ENCODE results near the gene PXT1.

The PXT1 gene

DNA sequence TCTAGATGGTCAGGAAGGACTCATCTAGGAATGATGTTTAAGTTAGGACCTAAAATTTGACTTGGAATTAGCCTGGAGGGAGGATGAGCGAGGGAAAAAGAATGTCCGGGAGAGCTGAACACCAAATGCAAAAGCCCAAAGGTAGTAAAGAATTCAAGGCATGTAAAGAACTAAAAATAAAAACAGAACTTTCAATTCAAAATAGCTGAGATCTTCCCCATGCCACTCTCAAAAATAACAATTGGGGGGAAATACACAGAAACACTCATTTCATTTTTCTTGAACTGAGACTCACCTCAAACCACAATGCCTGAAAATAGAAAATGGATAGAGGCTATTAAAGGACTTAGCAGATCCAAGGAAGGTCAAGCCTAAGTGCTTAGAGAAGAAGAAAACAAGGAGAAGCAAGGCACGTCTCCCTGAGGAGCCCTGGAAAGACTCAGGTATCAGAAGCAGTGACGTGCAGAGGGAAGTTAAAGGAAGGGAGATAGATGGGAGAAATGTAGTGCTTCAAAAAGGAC, 10.4 kb downstream of the PXT1 start:
- TF ChIP-seq, protein P1, sequence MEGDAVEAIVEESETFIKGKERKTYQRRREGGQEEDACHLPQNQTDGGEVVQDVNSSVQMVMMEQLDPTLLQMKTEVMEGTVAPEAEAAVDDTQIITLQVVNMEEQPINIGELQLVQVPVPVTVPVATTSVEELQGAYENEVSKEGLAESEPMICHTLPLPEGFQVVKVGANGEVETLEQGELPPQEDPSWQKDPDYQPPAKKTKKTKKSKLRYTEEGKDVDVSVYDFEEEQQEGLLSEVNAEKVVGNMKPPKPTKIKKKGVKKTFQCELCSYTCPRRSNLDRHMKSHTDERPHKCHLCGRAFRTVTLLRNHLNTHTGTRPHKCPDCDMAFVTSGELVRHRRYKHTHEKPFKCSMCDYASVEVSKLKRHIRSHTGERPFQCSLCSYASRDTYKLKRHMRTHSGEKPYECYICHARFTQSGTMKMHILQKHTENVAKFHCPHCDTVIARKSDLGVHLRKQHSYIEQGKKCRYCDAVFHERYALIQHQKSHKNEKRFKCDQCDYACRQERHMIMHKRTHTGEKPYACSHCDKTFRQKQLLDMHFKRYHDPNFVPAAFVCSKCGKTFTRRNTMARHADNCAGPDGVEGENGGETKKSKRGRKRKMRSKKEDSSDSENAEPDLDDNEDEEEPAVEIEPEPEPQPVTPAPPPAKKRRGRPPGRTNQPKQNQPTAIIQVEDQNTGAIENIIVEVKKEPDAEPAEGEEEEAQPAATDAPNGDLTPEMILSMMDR (IDR thresholded peaks at IDR 0.05; ENCODE audit: insufficient read depth, low read length) = no peak
- TF ChIP-seq POLR2AphosphoS5 (IDR thresholded peaks at IDR 0.05; ENCODE audit: low read depth) (no peak), SPI1 (IDR thresholded peaks at IDR 0.05; ENCODE audit: borderline replicate concordance, low read depth) (no peak), GABPA (IDR thresholded peaks at IDR 0.05; ENCODE audit: low read depth) (no peak)
- TF ChIP-seq, protein P2, sequence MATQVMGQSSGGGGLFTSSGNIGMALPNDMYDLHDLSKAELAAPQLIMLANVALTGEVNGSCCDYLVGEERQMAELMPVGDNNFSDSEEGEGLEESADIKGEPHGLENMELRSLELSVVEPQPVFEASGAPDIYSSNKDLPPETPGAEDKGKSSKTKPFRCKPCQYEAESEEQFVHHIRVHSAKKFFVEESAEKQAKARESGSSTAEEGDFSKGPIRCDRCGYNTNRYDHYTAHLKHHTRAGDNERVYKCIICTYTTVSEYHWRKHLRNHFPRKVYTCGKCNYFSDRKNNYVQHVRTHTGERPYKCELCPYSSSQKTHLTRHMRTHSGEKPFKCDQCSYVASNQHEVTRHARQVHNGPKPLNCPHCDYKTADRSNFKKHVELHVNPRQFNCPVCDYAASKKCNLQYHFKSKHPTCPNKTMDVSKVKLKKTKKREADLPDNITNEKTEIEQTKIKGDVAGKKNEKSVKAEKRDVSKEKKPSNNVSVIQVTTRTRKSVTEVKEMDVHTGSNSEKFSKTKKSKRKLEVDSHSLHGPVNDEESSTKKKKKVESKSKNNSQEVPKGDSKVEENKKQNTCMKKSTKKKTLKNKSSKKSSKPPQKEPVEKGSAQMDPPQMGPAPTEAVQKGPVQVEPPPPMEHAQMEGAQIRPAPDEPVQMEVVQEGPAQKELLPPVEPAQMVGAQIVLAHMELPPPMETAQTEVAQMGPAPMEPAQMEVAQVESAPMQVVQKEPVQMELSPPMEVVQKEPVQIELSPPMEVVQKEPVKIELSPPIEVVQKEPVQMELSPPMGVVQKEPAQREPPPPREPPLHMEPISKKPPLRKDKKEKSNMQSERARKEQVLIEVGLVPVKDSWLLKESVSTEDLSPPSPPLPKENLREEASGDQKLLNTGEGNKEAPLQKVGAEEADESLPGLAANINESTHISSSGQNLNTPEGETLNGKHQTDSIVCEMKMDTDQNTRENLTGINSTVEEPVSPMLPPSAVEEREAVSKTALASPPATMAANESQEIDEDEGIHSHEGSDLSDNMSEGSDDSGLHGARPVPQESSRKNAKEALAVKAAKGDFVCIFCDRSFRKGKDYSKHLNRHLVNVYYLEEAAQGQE (IDR thresholded peaks at IDR 0.05; ENCODE audit: insufficient replicate concordance, low read depth) = no peak
- Histone ChIP-seq H3K27me3 (ENCODE audit: insufficient read depth, poor library complexity, severe bottlenecking) (no peaks in the 10 kb centered on the region), H3K27ac (replicated peaks) (no peak overlapping the region), H3K4me3 (replicated peaks; ENCODE audit: insufficient read depth, low read length) (no peak overlapping the region)
- DNase-seq (ENCODE audit: low read depth in 1 of 2, low spot score in 1 of 2) = no peak

DNA sequence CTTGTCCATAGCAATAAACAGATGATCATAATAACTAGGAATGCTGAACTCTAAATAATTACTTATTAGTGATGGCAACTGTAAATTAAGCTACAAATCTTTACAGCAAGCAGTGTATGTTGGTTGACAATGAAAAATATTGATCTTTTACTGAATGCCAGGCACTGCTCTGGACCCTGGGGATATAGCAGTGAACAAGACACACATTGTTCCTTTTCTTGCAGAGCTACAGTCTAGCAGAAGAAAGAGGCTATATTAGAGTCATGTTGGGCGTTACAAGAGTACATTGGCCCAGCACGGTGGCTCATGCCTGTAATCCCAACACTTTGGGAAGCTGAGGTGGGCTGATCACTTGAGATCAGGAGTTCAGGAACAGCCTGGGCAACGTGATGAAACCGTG, 11.5 kb downstream of the PXT1 start:
- Histone ChIP-seq H3K27ac (replicated peaks) (no peak overlapping the region), H3K27me3 (ENCODE audit: insufficient read depth, poor library complexity, severe bottlenecking) (no peaks in the 10 kb centered on the region), H3K4me3 (replicated peaks; ENCODE audit: insufficient read depth, low read length) (no peak overlapping the region)
- TF ChIP-seq GABPA (IDR thresholded peaks at IDR 0.05; ENCODE audit: low read depth) (no peak), SPI1 (IDR thresholded peaks at IDR 0.05; ENCODE audit: borderline replicate concordance, low read depth) (no peak), POLR2AphosphoS5 (IDR thresholded peaks at IDR 0.05; ENCODE audit: low read depth) (no peak)
- TF ChIP-seq, protein P2 (IDR thresholded peaks at IDR 0.05; ENCODE audit: insufficient replicate concordance, low read depth) = no peak
- TF ChIP-seq, protein P1 (IDR thresholded peaks at IDR 0.05; ENCODE audit: insufficient read depth, low read length) = no peak
- DNase-seq (ENCODE audit: low read depth in 1 of 2, low spot score in 1 of 2) = no peak

DNA sequence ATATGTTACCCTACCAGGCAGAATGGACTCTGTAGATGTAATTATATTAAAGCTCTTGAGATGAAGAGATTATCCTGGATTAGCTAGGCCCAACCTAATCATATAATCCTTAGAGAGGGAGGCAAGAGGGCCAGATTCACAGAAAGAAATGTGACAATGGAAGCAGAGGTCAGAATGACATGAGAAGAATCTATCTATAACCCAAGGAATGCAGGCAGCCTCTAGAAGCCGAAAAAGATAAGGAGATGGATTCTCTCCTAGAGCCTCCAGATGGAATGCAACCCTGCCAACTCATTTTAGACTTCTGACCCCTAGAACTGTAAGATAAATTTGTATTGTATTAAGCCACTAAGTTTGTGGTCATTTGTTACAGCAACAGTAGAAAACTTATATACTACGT, 12.3 kb downstream of the PXT1 start:
- Histone ChIP-seq H3K27ac (replicated peaks) (no peak overlapping the region), H3K27me3 (ENCODE audit: insufficient read depth, poor library complexity, severe bottlenecking) (no peaks in the 10 kb centered on the region), H3K4me3 (replicated peaks; ENCODE audit: insufficient read depth, low read length) (no peak overlapping the region)
- DNase-seq (ENCODE audit: low read depth in 1 of 2, low spot score in 1 of 2) = no peak
- TF ChIP-seq POLR2AphosphoS5 (IDR thresholded peaks at IDR 0.05; ENCODE audit: low read depth) (no peak), SPI1 (IDR thresholded peaks at IDR 0.05; ENCODE audit: borderline replicate concordance, low read depth) (no peak)

DNA sequence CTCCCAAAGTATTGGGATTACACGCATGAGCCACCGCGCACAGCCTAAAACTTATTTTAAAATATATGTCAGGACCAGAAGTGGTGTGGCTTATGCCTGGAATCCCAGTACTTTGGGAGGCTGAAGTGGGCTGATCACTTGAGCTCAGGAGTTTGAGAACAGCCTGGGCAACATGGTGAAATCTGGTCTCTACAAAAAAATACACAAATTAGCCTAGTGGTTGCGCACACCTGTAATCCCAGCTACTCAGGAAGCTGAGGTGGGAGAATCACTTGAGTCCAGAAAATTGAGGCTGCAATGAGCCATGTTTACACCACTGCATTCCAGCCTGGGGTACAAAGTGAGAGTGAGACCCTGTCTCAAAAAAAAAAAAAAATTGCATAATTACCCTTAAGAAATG, 13.7 kb downstream of the PXT1 start:
- no peaks in the 10 kb centered on the region for H3K27me3 ChIP-seq (ENCODE audit: insufficient read depth, poor library complexity, severe bottlenecking)
- DNase-seq (ENCODE audit: low read depth in 1 of 2, low spot score in 1 of 2) = no peak
- no peak overlapping the region for H3K4me3 ChIP-seq (replicated peaks; ENCODE audit: insufficient read depth, low read length)
- H3K27ac ChIP-seq (replicated peaks) = no peak overlapping the region
- TF ChIP-seq, protein P1 (IDR thresholded peaks at IDR 0.05; ENCODE audit: insufficient read depth, low read length) = no peak
- TF ChIP-seq GABPA (IDR thresholded peaks at IDR 0.05; ENCODE audit: low read depth) (no peak), POLR2AphosphoS5 (IDR thresholded peaks at IDR 0.05; ENCODE audit: low read depth) (no peak), SPI1 (IDR thresholded peaks at IDR 0.05; ENCODE audit: borderline replicate concordance, low read depth) (no peak)
- TF ChIP-seq, protein P2 (IDR thresholded peaks at IDR 0.05; ENCODE audit: insufficient replicate concordance, low read depth) = no peak
